ENCODE measurements around the gene TMEM150C.
A peak's percentile ranks its signal among the peaks of the same experiment; 100 is the strongest.

Gene TMEM150C

GRCh38 chr4:82469791-82470345 lies 91.9 kb downstream of the TMEM150C start:
- DNase-seq, result no peak

DNA sequence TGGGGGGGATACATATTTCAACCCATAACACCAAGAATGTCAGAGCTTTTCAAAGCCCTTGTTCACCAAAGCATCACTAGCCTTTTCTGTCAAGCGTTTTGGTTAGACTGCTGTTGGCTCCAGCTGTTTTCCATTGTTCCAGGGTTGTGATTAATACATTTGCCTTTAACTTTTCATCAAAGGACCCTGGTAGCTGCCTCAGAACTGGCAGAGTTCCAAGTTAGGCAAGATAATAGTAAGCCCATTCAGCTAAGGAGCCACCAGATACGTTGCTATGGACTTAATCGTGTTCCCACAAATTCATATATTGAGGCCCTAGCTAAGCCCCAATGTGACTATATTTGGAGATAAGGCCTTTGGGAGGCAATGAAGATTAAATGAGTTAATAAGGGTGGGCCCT lies 94.3 kb downstream of the TMEM150C start:
- DNase-seq, result no peak

GRCh38 chr4:82463221-82463620 lies 98.6 kb downstream of the TMEM150C start:
- DNase-seq, result no peak

GRCh38 chr4:82462415-82462831 lies 99.4 kb downstream of the TMEM150C start:
- peak; percentile 91 for DNase-seq

DNA sequence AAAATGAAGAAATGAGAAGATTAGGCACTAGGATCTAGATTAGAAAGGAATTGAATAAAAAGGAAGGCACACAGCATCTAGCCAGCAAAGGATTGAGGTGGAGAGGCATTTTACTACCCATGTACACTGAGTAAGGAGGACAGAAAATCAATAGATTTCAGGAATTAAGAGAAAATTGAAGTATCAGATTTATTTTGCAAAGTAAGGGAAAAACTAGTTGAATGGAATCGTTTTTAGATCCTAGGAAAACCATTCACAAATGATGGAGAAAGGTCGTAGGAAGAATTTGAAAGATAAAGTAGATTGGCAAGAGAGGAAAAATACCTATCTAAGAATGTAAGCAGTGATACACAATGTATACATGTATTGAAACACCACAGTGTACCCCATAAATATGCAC lies 100.1 kb downstream of the TMEM150C start:
- no peak for DNase-seq

- DNase-seq, result no peak
Observed at GRCh38 chr4:82458729-82459128, 103.1 kb downstream of the TMEM150C start.

- DNase-seq, result no peak
Observed at GRCh38 chr4:82457266-82457665, 104.5 kb downstream of the TMEM150C start.

GRCh38 chr4:82452026-82452425 lies 109.8 kb downstream of the TMEM150C start:
- no peak for DNase-seq

GRCh38 chr4:82450966-82451755 lies 110.6 kb downstream of the TMEM150C start:
- DNase-seq, result no peak

GRCh38 chr4:82447886-82448285 lies 113.9 kb downstream of the TMEM150C start:
- DNase-seq, result no peak

GRCh38 chr4:82439088-82439487 lies 122.7 kb downstream of the TMEM150C start:
- DNase-seq, result no peak

GRCh38 chr4:82437285-82438005 lies 124.3 kb downstream of the TMEM150C start:
- DNase-seq, result no peak

DNA sequence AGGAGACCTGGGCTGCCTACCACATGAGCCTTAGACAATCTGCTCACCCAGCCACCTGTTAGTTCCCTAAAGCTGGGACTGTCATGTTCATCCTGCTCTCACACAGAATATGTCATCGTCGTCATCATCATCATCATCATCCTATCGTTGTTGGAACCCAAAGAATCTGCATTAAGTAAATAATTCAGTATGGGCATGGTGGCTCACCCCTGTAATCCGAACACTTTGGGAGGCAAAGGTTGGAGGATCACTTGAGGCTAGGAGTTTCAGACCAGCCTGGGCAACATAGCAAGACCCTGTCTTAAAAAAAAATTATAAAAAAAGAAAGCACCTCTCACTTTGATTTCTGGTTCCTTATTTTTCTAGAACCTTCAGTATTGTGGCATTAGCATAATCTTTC lies 125.0 kb downstream of the TMEM150C start:
- no peak for DNase-seq

- DNase-seq, result no peak
Observed at GRCh38 chr4:82436130-82436529, 125.7 kb downstream of the TMEM150C start.

DNA sequence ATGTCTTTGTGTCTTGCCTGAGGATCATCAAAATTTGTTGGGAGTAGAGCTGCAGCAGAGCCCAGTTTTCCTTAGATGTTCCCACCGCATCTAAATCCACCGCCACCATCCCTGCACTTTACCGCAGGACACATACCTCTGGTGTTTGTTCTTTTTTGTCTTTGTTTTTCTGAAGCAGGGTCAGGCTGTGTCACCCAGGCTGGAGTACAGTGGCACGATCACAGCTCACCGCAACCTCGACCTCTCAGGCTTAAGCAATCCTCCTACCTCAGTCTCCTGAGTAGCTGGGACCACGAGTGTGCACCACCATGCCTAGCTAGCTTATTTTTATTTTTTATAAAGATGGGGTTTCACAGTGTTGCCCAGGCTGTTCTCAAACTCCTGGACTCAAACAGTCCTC lies 126.8 kb downstream of the TMEM150C start:
- DNase-seq, result no peak

DNA sequence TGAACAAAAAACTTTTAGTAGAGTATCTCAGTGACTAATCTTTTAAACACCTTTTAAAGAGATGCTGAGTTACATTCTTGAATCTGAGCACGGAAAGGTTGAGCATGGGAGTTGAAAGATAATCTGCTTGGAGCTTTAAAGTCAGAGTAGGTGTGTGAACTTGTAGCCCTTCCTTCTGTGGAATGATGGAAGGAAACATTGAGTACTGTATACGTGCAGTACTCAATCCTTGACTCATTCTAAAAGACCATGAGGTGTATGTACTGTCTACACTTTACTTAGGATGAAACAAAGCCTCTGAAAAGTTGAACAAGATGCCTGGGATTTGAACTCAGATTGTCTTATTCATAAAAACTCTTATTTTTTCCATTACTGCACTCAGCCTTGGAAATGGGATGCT lies 128.0 kb downstream of the TMEM150C start:
- no peak for DNase-seq

Data from NCI-H510A treated with DMSO at 0.1 percent for 48 hours (cell line).